ENCODE results near the gene COG8.
"Not testable (repeated sequence)": the region's sequence is repeated elsewhere in the genome, so short reads cannot be mapped to it uniquely, and the experiment has no call there.

COG8 gene

GRCh38 chr16:69364088-69364487 lies 24.7 kb upstream of the COG8 start:
- no peak overlapping the region for H2AFZ ChIP-seq
- H3K9ac ChIP-seq = no peak overlapping the region
- H3K9me3 ChIP-seq (ENCODE audit: control insufficient read depth, low read length) = no peaks in the 10 kb centered on the region
- H3K27me3 ChIP-seq (ENCODE audit: control insufficient read depth, insufficient read depth, low read length) = no peaks in the 10 kb centered on the region
- no peak overlapping the region for H3K4me2 ChIP-seq (ENCODE audit: low read length)
- no peak overlapping the region for H3K27ac ChIP-seq
- H3K79me2 ChIP-seq = peaks cover 10% of the 10 kb centered on the region
- no peak for TF ChIP-seq CTCF (IDR thresholded peaks at IDR 0.05)
- H3K4me3 ChIP-seq (ENCODE audit: low read depth, low read length) = no peak overlapping the region
- H3K4me1 ChIP-seq = no peaks in the 10 kb centered on the region
- no peaks in the 10 kb centered on the region for H3K36me3 ChIP-seq (ENCODE audit: control insufficient read depth, insufficient read depth, low read length)

DNA sequence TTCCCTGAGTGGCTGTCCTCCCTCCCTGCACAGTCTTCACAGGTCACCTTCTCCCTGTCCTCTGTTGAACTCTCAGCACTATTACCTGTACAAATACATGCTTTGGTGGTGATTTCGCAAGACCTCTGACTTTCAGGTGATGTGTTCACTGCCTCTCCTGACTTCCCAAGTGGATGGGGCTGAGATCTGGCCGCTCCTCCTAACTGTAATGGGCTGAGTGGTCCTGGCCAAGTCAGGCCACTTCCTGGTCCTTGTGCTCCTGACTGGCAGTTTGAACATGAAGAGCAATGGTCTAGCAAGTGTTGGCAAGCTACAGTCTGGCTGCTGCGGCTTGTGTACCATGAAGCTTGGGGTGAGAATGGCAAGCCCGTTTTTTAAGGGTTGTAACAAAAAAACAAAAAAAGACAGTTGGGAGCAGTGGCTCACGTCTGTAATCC lies 23.9 kb upstream of the COG8 start:
- peaks cover 5% of the 10 kb centered on the region for H3K79me2 ChIP-seq
- no peak overlapping the region for H3K27ac ChIP-seq
- H3K4me2 ChIP-seq (ENCODE audit: low read length) = no peak overlapping the region
- no peak overlapping the region for H3K4me3 ChIP-seq (ENCODE audit: low read depth, low read length)
- no peaks in the 10 kb centered on the region for H3K36me3 ChIP-seq (ENCODE audit: control insufficient read depth, insufficient read depth, low read length)
- no peaks in the 10 kb centered on the region for H3K27me3 ChIP-seq (ENCODE audit: control insufficient read depth, insufficient read depth, low read length)
- no peak overlapping the region for H2AFZ ChIP-seq
- no peaks in the 10 kb centered on the region for H3K4me1 ChIP-seq
- H3K9me3 ChIP-seq (ENCODE audit: control insufficient read depth, low read length) = no peaks in the 10 kb centered on the region
- H3K9ac ChIP-seq = no peak overlapping the region
- TF ChIP-seq CTCF (IDR thresholded peaks at IDR 0.05) = no peak

GRCh38 chr16:69360070-69360469 lies 20.7 kb upstream of the COG8 start:
- not testable (repeated sequence) for H3K4me2 ChIP-seq (ENCODE audit: low read length); H3K4me3 ChIP-seq (ENCODE audit: low read depth, low read length); H3K79me2 ChIP-seq; H3K9me3 ChIP-seq (ENCODE audit: control insufficient read depth, low read length); H3K27ac ChIP-seq; H3K4me1 ChIP-seq; H3K36me3 ChIP-seq (ENCODE audit: control insufficient read depth, insufficient read depth, low read length); H3K9ac ChIP-seq; H2AFZ ChIP-seq; H3K27me3 ChIP-seq (ENCODE audit: control insufficient read depth, insufficient read depth, low read length)

GRCh38 chr16:69351309-69352027 lies 12.1 kb upstream of the COG8 start, which contains the start of gene TMED6:
Gene TMED6, minus strand, starts transcription at chr16:69351786. Its CDS starts 33 bp downstream, at chr16:69351753.
- H3K9ac ChIP-seq = no peak within 1 kb of the TSS

More at GRCh38 chr16:69351309-69352027, 12.1 kb upstream of the COG8 start, which contains the start of gene TMED6:
- Histone ChIP-seq H3K27me3 (ENCODE audit: control insufficient read depth, insufficient read depth, low read length) (no peaks in the 10 kb centered on the region), H3K4me2 (ENCODE audit: low read length) (no peak within 1 kb of the TSS), H2AFZ (no peak within 1 kb of the TSS), H3K4me1 (no peaks in the 10 kb centered on the region), H3K36me3 (ENCODE audit: control insufficient read depth, insufficient read depth, low read length) (no peaks in the 10 kb centered on the region), H3K9me3 (ENCODE audit: control insufficient read depth, low read length) (no peaks in the 10 kb centered on the region), H3K27ac (no peak within 1 kb of the TSS), H3K79me2 (no peaks in the 10 kb centered on the region), H3K4me3 (ENCODE audit: low read depth, low read length) (no peak within 1 kb of the TSS)
- TF ChIP-seq CTCF (IDR thresholded peaks at IDR 0.05) = no peak

All from parathyroid adenoma (tissue), 2 donors.